H1 (cell line): ENCODE data around the gene BAIAP2L2. TPM values are rescaled to one million over a fixed set of nuclear protein-coding genes. Genes with fewer than 3 reads are reported as not detected.

Experiments
- NRF1 ChIP-seq: IDR thresholded peaks from 2 replicates; pipeline ENCODE4 v1.6.1; 2011; ENCODE audit warnings: mild to moderate bottlenecking, low read depth, low read length, improper control_type of control experiment
- polyA plus RNA-seq, 7 experiments: library from polyadenylated mRNA; depleted of rRNA in 3 of 7; stranded (reverse) in 5 of 7; unstranded in 2 of 7; fragments of >200 nt in 5 of 7; fragments of 200-250 nt in 2 of 7; gene quantifications; 1 replicate in 5 of 7; 2 replicates in 1 of 7; 4 replicates in 1 of 7; pipeline versions ENCODE4 v1.2.1 to v1.2.3, GENCODE V29; 2011 to 2013; ENCODE audit warnings: missing spikeins in 2 of 7, mixed read lengths in 2 of 7
- total RNA-seq: library from RNA; stranded (reverse); fragmentation: NEBNext Ultra II Directional; extraction: Animal tissue kit (Norgen Biotek cat#: 25700); gene quantifications from 2 replicates; pipeline ENCODE4 v1.2.1, GENCODE V29; 2021

BAIAP2L2 gene
- total and polyA plus RNA-seq, 2 of the 8 experiments (the other 6 are each of a cell fraction or from before 2014, with no cell fraction given) = 5.4 to 10.0 TPM

- no peak for TF ChIP-seq NRF1
Observed at GRCh38 chr22:38132794-38133193, 22.3 kb upstream of the BAIAP2L2 start (continued).
